KOPT-K1 (cell line): Measurements from ENCODE around the gene SSH2.

Experiments used
- H3K27ac ChIP-seq: fragments of 200-600 bp; sonication (generic); 2 replicates; pipeline ENCODE4 v1.5.1; 2016; ENCODE audit warnings: antibody characterized with exemption, mild to moderate bottlenecking, low read depth, low read length; ENCODE audit not compliant: poor library complexity, severe bottlenecking
- H3K36me3 ChIP-seq: fragments of 200-600 bp; sonication (generic); 2 replicates; pipeline ENCODE4 v1.5.1; 2017; ENCODE audit warnings: antibody characterized with exemption, mild to moderate bottlenecking, low read length, moderate library complexity; ENCODE audit not compliant: insufficient read depth
- H3K9me3 ChIP-seq: fragments of 200-600 bp; sonication (generic); 2 replicates; pipeline ENCODE4 v1.5.1; 2017; ENCODE audit warnings: antibody characterized with exemption, low read length, mild to moderate bottlenecking; ENCODE audit not compliant: insufficient read depth, poor library complexity, severe bottlenecking

The SSH2 gene

DNA sequence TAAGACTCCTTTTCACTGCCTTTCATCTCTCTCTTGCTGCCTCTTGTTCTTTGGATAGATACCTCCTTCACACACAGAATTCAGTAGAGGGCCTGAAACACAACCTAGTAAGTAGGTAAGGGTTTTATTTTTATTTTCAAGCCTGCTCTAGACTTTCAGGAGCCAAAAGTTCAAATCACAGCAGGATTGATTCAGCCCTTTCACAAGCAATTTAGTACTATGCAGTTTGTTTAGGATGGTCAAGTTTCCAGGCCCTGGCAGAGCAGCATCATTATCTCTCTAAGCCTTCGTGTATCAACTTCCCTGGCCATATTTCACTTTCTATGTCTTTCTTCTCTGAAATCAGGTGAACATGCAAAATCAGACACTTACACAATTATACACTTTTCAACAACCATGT lies 158.5 kb downstream of the SSH2 start:
- Histone ChIP-seq H3K9me3 (no peaks in the 10 kb centered on the region), H3K36me3 (peaks cover 11% of the 10 kb centered on the region), H3K27ac (no peak overlapping the region)

DNA sequence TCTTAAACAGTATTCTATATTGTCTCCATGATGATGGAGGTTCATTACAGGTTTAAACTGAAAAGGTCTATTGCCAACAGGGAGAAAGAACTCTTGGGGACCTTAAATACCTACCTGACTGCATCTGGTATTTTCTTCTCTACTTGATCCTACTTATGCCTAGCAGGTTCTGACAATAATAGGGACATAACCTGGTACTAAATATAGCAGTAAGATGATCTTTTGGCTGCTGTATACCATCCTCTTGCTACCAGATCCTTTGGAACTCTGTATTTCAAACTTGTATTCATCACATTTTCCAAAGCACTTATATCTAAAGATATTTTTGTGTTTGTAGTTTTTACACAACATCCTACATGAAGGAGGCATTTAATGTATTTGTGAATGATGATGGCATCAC lies 160.8 kb downstream of the SSH2 start:
- H3K9me3 ChIP-seq: no peaks in the 10 kb centered on the region
- H3K36me3 ChIP-seq: no peaks in the 10 kb centered on the region
- no peak overlapping the region for H3K27ac ChIP-seq

DNA sequence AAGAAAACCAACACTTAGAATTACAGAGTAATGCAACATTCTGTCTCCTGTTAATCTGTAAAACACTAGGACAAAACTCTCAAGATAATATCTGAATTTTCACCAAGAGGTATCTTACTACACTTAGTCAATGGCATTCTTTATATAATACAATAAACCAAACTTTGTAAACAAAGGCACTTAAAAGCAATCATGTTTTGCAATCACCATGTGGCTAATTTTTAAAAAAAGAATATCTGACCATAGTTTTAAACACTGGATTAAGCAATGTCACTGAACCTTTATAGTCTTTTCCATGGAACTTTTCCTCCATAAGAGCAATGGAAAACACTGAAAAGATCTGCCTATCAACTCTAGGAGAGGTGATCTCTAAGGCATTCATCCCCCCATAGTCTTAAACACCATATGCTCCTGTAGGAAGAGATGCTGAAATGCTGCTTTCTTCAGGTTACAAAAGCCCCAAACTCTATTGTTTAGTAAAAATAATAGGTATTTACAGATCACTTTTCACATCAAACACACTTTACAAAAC lies 163.2 kb downstream of the SSH2 start:
- Histone ChIP-seq H3K36me3 (no peaks in the 10 kb centered on the region), H3K9me3 (no peaks in the 10 kb centered on the region), H3K27ac (no peak overlapping the region)

DNA sequence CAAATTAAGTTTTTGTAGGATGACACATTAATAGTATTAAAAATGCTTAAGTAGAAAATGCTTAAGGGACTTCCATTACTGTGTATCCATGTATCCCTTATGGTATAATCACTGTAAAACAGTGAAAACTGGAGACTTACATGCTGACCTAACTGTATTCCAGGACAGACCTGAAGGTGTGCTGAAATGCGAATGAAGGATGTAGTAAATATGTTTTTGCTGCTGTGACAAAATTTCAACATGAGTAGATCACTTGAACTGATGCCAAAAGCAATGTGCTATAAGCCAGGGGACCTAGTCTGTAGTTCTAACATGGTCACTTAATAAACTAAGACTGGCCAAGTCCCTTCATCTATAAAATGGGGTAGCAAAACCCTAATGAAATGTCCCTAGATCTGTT lies 165.3 kb downstream of the SSH2 start:
- no peaks in the 10 kb centered on the region for H3K9me3 ChIP-seq
- H3K27ac ChIP-seq: no peak overlapping the region
- H3K36me3 ChIP-seq: no peaks in the 10 kb centered on the region

DNA sequence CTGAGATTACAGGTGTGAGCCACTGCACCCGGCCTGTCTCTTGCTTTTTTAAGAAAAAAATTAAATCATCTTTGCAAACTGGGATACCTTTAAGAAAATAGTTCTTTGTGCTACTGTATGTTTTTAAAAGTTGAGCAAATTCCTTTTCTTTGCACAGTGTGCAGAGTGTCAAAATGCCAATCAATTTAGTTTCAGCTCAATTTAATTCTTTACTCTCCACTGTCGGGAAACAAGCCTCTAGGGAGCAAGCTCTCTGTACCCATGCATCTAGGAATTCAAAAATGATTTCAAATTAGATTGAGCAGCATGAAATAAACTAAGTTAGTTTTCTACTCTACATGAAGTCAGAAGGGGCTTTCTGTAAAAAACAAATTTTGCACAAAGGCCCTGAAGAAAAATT lies 165.8 kb downstream of the SSH2 start:
- no peaks in the 10 kb centered on the region for H3K9me3 ChIP-seq
- no peak overlapping the region for H3K27ac ChIP-seq
- H3K36me3 ChIP-seq: no peaks in the 10 kb centered on the region

DNA sequence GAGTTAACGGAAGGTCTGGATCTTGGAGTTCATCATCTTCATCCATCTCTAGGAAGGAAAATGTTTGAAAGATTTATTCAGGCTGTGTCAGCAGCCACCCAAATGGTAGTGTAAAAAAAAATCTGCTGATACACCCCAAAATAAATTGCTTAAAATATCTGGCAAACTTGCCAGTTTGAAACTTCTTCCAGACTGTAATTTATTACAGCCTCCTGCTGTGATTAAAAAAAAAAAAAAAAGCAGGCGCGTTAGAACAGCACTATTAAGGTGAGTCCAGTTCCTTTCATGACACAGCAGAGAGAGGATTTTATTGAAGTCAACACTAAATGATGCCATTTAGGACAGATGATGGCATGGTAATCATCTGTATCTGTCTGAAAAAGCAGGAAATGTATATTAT lies 166.8 kb downstream of the SSH2 start:
- Histone ChIP-seq H3K27ac (no peak overlapping the region), H3K36me3 (no peaks in the 10 kb centered on the region)

DNA sequence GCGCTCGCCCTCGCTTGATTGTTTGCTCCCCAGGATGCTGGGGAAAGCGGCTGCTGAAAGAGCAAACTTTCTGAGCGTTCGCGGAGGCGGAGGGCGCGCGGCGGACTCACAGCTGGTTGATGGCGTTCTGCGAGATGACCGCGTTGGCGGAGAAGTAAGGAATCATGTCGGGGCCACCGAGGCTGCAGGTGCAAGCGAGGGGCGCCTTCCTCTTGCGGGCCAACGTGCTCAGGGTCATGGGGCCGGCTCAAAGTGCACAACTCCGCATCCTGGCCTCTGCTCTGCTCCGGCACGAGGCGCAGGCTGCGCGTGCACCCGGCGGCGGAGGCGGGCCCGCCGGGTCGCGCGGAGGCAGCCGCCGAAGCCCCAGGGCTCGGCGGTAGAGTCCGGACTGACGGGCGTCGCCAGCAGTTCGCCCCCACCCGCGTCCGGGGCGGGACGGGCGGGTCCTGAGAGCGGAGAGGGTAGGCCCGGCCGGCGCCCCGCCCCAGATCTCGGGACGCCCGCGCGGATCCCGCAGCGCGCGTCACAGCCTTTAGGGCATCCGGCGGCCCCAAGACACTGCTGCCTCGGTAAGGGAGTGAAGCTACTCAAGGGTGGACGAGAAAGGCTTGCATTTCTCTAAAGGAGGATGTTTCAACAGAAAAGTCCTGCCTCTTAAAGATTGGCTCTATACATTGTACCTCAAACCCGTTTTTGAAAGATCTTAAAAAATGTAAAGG lies 168.8 kb downstream of the SSH2 start:
- Histone ChIP-seq H3K27ac (peak overlapping the region; percentile 92), H3K36me3 (peaks cover 10% of the 10 kb centered on the region), H3K9me3 (no peaks in the 10 kb centered on the region)

More for the DNA sequence above, 166.8 kb downstream of the SSH2 start:
- H3K9me3 ChIP-seq: no peaks in the 10 kb centered on the region

DNA sequence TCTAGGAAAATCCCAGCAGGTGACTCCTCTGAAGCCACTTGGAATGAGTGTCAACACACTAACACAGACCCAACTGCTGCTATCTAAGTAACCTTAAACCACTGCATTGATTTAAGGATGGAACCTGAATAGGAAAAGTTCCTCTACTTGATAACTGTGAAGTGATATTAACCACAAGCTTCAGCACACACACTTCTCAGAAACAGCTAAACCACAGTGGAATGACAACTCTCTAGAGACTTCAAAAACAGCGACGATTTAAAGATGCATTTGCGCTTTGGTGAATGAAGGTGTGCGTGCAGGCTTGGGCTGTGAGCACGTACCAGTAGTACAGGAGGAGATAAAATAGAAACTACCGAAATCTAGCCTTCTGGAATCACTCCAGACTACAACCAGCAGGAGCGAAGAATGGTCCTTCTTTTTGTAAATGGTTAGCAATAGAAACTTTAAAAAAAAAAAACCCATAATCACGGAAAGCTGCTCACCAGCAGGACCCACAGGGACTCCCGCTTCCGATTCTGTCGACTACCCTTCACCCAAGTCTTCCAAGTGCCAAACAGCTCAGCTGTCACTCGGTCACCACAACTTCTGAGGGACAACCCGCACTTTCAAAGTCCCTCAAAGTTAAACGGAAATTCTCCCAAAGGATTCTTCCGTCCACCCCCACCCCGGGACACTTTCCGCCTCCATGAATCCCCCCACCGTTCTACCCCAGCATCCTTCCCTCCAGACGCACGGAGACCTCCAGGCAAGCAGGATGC lies 169.6 kb downstream of the SSH2 start:
- peak overlapping the region; percentile 92 for H3K27ac ChIP-seq
- peaks cover 10% of the 10 kb centered on the region for H3K36me3 ChIP-seq

DNA sequence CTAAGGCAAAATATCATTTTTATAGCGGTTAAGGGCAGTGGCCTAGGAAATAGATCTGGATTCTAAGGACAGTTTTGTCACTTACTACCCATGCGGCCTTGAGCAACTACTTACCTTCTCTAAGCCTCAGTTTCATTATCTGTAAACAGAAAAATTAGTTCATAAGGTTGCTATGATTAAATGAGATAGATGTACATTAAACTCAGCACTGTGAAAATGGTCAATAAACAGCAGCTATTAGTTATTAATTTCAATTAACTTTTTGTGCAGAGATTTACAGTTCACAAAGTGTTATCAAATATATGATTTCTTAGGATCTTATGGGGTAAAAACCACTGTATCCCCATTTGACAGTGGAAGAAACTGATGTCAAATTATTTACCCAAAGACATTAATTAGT lies 171.8 kb downstream of the SSH2 start:
- Histone ChIP-seq H3K9me3 (no peaks in the 10 kb centered on the region), H3K36me3 (peaks cover 30% of the 10 kb centered on the region), H3K27ac (peak overlapping the region; percentile 32)

More for the DNA sequence above, 169.6 kb downstream of the SSH2 start:
- H3K9me3 ChIP-seq: no peaks in the 10 kb centered on the region

DNA sequence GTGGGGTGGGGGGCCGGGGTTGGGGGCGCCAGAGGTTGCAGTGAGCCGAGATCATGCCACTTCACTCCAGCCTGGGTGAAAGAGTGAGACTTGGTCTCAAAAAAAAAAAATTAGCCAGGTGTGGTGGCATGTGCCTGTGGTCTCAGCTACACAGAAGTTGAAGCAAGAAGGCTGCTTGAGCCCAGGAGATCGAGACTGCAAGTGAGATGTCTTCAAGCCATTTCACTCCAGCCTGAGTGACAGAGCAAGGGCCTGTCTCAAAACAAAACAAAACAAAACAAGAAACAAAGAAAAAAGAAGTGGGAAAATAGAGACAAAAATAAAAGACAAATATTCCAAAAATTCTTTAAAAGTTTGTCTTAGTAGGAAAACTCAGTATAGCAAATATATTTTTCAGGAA lies 172.2 kb downstream of the SSH2 start:
- Histone ChIP-seq H3K27ac (peak overlapping the region; percentile 32), H3K9me3 (no peaks in the 10 kb centered on the region), H3K36me3 (peaks cover 34% of the 10 kb centered on the region)

DNA sequence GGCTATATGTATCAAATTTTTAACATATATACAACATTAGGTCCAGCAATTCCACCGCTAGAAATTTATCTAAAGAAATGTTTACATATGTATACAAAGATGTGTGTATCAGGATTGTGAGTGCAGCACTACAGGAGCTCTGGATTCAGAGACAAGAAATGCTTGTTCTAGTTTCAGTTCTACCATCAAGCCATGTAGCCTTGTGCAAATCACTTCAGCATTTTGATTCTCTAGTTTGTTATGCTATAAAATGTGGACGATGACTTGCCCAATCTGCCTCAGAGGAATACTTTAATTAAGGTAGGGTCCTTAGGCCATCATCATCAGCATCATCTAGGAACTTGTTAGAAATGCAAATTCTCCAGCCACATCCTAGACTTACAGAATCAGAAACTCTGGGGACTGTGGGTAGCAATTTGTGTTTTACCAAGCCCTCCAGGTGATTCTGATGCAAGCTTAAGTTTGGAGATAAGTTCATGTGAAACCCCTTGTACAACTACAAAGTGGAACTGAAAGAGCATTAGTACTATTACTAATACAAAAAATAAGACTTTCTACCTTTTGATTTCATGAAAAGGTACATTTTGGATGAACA lies 176.1 kb downstream of the SSH2 start:
- Histone ChIP-seq H3K36me3 (peaks cover 63% of the 10 kb centered on the region), H3K9me3 (no peaks in the 10 kb centered on the region), H3K27ac (no peak overlapping the region)

DNA sequence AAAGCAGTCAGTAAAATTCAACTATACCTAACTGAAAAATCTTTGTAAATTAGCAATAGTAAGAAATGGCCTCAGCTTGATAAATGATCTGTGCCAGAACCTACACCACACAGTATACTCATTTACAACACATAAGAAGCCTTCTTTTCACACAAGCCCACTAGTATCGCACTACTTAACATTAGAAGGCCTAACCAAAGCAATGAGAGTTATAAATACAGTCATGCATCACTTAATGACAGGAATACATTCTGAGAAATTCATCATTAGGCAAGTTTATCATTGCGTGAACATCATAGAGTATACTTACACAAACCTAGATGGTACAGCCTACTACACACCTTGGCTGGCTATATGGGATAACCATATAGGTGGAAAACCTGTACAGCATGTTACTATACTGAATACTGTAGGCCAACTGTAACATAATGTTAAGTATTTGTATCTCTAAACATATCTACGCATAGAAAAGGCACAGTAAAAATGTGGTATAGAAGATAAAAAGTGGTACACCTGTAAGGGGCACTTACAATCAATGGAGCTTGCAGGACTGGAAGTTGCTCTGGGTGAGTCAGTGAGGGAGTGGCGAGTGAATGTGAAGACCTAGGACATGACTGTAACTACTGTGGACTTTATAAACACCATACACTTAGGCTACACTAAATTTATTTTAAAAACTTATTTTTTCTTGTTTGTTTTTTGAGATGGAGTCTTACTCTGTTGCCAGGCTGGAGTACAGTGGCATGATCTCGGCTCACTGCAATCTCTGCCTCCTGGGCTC lies 180.8 kb downstream of the SSH2 start:
- Histone ChIP-seq H3K36me3 (peaks cover 45% of the 10 kb centered on the region), H3K9me3 (no peaks in the 10 kb centered on the region), H3K27ac (no peak overlapping the region)

DNA sequence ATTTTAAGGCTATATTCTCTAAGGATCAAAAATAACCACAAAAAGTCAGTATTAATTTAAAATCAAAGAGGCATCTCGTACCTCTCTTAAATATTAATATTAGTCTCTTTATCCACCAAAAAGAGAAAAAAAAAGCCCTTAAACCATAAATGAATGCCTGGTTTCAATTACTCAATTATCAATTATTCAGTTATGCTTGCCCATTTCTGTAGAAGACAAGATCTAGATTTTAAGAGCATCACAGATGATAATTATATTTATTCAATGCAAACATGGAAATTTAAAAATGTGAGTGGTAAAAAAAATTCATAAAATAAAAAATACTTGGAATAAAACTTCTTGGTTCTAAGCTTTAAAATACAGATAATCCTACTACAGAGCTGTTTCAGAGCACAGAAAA lies 181.6 kb downstream of the SSH2 start:
- Histone ChIP-seq H3K9me3 (no peaks in the 10 kb centered on the region), H3K27ac (no peak overlapping the region), H3K36me3 (peaks cover 37% of the 10 kb centered on the region)

DNA sequence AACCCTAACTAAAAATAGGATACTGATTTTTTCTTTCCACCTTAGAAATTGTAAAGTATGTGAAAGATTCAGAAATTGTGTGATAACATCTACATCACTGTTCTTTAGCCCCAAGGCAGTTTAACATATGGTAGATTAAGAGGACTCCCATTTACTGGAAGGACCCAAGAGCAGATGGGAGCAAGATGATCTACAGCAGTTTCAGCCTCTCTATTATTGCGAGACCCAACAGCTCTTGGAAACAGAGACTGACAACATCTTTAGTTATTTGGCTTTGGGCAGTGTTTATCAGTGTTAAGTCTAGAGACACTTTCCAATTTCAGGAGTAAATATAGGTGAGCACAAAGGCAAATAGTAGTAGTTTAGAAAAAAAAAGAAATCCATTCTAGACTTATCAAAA lies 182.4 kb downstream of the SSH2 start:
- no peak overlapping the region for H3K27ac ChIP-seq
- no peaks in the 10 kb centered on the region for H3K9me3 ChIP-seq
- peaks cover 32% of the 10 kb centered on the region for H3K36me3 ChIP-seq

DNA sequence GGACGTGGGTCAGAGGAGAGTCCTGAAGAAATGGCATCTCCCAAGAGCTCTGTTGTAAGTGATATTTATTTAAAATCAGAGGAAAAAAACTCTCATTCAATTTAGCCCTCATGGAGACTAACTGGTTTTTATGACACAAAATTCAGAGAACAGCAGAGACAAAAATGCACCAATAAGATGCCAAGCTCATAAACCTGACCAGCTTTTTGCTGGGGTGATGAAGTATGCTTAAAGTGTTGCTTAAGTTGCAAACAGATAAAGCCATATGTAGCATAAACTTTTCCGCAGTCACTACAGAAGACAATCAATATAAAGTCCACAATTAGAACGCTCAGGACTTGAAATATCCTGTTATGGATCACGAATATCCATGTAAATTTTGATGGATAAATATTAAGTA lies 183.4 kb downstream of the SSH2 start:
- H3K9me3 ChIP-seq: no peaks in the 10 kb centered on the region
- peaks cover 27% of the 10 kb centered on the region for H3K36me3 ChIP-seq
- H3K27ac ChIP-seq: no peak overlapping the region
